Endothelial cell of umbilical vein (primary cell): ENCODE results near the gene NCKAP5. TPM values are rescaled to one million over a fixed set of nuclear protein-coding genes. Genes with fewer than 3 reads are reported as not detected.

Source experiments
- BruUV-seq: library from RNA; stranded (reverse); fragments of 400-500 nt; replicated peaks from 2 replicates; lab custom pipeline; 2021; lab: Mats Ljungman, UMichigan
- CTCF ChIA-PET: fragments of 300-600, 350-600 bp; sonication (Branson Sonifier 250); formaldehyde crosslinking; loops from one replicate; lab custom pipeline; 2021; ENCODE audit warnings: antibody characterized with exemption, inconsistent platforms; lab: Charles Lee
- POLR2A ChIA-PET: fragments of 300-600, 350-600 bp; sonication (Branson Sonifier 250); formaldehyde crosslinking; loops from one replicate; lab custom pipeline; 2021; ENCODE audit warnings: antibody characterized with exemption, inconsistent platforms; lab: Charles Lee
- DNase-seq: peaks from one replicate; pipeline ENCODE4 v3.0.0-alpha.2; 2011; ENCODE audit warnings: low read depth, low spot score
- FAIRE-seq: peaks from 2 replicates; lab custom pipeline; 2011; peaks lifted over from hg19 to GRCh38; lab: Jason Lieb, UNC
- H2AFZ ChIP-seq: 2 replicates; pipeline ENCODE4 v1.6.0; 2012; ENCODE audit warnings: low read depth, low read length, control low read depth, inconsistent platforms
- H3K27ac ChIP-seq: 2 replicates; pipeline ENCODE4 v1.5.1; 2011; ENCODE audit warnings: low read depth, mild to moderate bottlenecking, control low read depth, low read length, moderate library complexity; ENCODE audit not compliant: insufficient read depth
- H3K27me3 ChIP-seq, 2 experiments: 2 replicates each; pipeline versions ENCODE4 v1.6.0 to v1.6.1; 2011; ENCODE audit warnings: low read length in 2 of 2, mixed read lengths in 1 of 2; ENCODE audit not compliant: control insufficient read depth in 2 of 2, insufficient read depth in 2 of 2
- H3K36me3 ChIP-seq, 2 experiments: 2 replicates in 1 of 2; 3 replicates in 1 of 2; pipeline ENCODE4 v1.5.1; 2011; ENCODE audit warnings: low read length in 2 of 2, mild to moderate bottlenecking in 1 of 2, moderate library complexity in 1 of 2; ENCODE audit not compliant: control insufficient read depth in 2 of 2, insufficient read depth in 2 of 2; ENCODE audit errors: extremely low read depth in 1 of 2
- H3K4me1 ChIP-seq: 3 replicates; pipeline ENCODE4 v1.5.1; 2011; ENCODE audit warnings: mild to moderate bottlenecking, low read length; ENCODE audit not compliant: control insufficient read depth, insufficient read depth; ENCODE audit errors: extremely low read depth
- H3K4me2 ChIP-seq: 2 replicates; pipeline ENCODE4 v1.6.1; 2011; ENCODE audit warnings: low read length, control low read depth, mixed read lengths; ENCODE audit not compliant: insufficient read depth
- H3K4me3 ChIP-seq, 3 experiments: fragments of 200-600 bp in 1 of 3; sonication (generic), shearing (Covaris generic) in 1 of 3; replicated peaks in 1 of 3; 2 replicates each; pipeline ENCODE4 v1.5.1; 2011 to 2016; ENCODE audit warnings: control low read depth in 3 of 3, low read length in 3 of 3, mild to moderate bottlenecking in 2 of 3, inconsistent platforms in 1 of 3, low read depth in 1 of 3, moderate library complexity in 1 of 3; ENCODE audit not compliant: insufficient read depth in 1 of 3
- H3K79me2 ChIP-seq: 2 replicates; pipeline ENCODE4 v1.6.0; 2012; ENCODE audit warnings: low read length, inconsistent platforms; ENCODE audit not compliant: control insufficient read depth, insufficient read depth
- H3K9ac ChIP-seq: replicated peaks from 2 replicates; pipeline ENCODE3; 2011; ENCODE audit warnings: low read length, control low read depth; ENCODE audit not compliant: insufficient read depth; ENCODE audit errors: extremely low read depth
- H3K9me1 ChIP-seq: replicated peaks from 3 replicates; pipeline ENCODE4 v1.6.0; 2011; ENCODE audit warnings: mild to moderate bottlenecking, low read length; ENCODE audit not compliant: control insufficient read depth, insufficient read depth; ENCODE audit errors: extremely low read depth
- H3K9me3 ChIP-seq: replicated peaks from 2 replicates; pipeline ENCODE4 v1.5.1; 2012; ENCODE audit warnings: low read length, inconsistent platforms; ENCODE audit not compliant: control insufficient read depth, insufficient read depth
- H4K20me1 ChIP-seq: replicated peaks from 2 replicates; pipeline ENCODE3; 2011; ENCODE audit warnings: mild to moderate bottlenecking, low read length; ENCODE audit not compliant: control insufficient read depth, insufficient read depth; ENCODE audit errors: extremely low read depth
- EZH2 ChIP-seq: IDR thresholded peaks from 2 replicates; pipeline ENCODE4 v1.6.1; 2012; ENCODE audit warnings: borderline replicate concordance, low read depth, mild to moderate bottlenecking, moderate library complexity, low read length, inconsistent platforms; ENCODE audit not compliant: severe bottlenecking
- FOS ChIP-seq: IDR thresholded peaks from 2 replicates; pipeline ENCODE4 v1.6.1; 2011; ENCODE audit warnings: mild to moderate bottlenecking, low read length, moderate library complexity, borderline replicate concordance; ENCODE audit not compliant: insufficient read depth
- GATA2 ChIP-seq: IDR thresholded peaks from 2 replicates; pipeline ENCODE4 v1.7.0; 2011; ENCODE audit warnings: low read depth, mild to moderate bottlenecking, moderate library complexity, mixed read lengths, low read length; ENCODE audit not compliant: insufficient read length, insufficient read depth
- JUN ChIP-seq: IDR thresholded peaks from 2 replicates; pipeline ENCODE4 v1.6.1; 2011; ENCODE audit warnings: borderline replicate concordance, low read depth; ENCODE audit not compliant: insufficient read length, insufficient read depth
- MYC ChIP-seq: IDR thresholded peaks from one replicate; pipeline ENCODE4 v1.6.1; 2011; ENCODE audit warnings: mild to moderate bottlenecking, low read depth, low read length
- POLR2A ChIP-seq: IDR thresholded peaks from 2 replicates; pipeline ENCODE4 v1.6.1; 2012; ENCODE audit warnings: low read depth, mild to moderate bottlenecking, control low read depth, low read length
- POLR2AphosphoS5 ChIP-seq: IDR thresholded peaks from 2 replicates; pipeline ENCODE4 v1.6.1; 2012; ENCODE audit warnings: low read depth, mild to moderate bottlenecking, control low read depth, low read length, moderate library complexity; ENCODE audit not compliant: insufficient read depth
- dilution Hi-C: fragments of 300-500 bp; cut with MboI; formaldehyde crosslinking; loops from one replicate; pipeline ENCODE4 v1.15.0; 2019; ENCODE audit warnings: low sequenced_read_pairs; ENCODE audit not compliant: extremely low pct_ligation_motif_present
- intact Hi-C: fragments of 100-400 bp; cut with micrococcal nuclease; formaldehyde crosslinking; loops from one replicate; pipeline ENCODE4 v1.10.0; 2022
- polyA plus RNA-seq, 4 experiments: library from polyadenylated mRNA; depleted of rRNA in 3 of 4; stranded (reverse) in 3 of 4; unstranded in 1 of 4; fragments of >200 nt; gene quantifications; 2 replicates each; pipeline versions ENCODE4 v1.2.1 to v1.2.3, GENCODE V29; 2011 to 2012; ENCODE audit warnings: missing spikeins in 1 of 4
- total RNA-seq: library from RNA; stranded (reverse); gene quantifications from 2 replicates; pipeline ENCODE4 v1.2.3, GENCODE V29; 2021
- TF ChIP-seq, protein P1 (sequence below): IDR thresholded peaks from 2 replicates; pipeline ENCODE4 v1.6.1; 2011; ENCODE audit not compliant: insufficient read depth, insufficient read length
- TF ChIP-seq, protein P2 (sequence below), 2 donors: IDR thresholded peaks; 1 replicate in 1 of 2; 2 replicates in 1 of 2; pipeline ENCODE4 v1.5.1; 2011; ENCODE audit warnings: low read length in 2 of 2, mild to moderate bottlenecking in 2 of 2, moderate library complexity in 2 of 2, control low read depth in 1 of 2, inconsistent platforms in 1 of 2, low read depth in 1 of 2; ENCODE audit not compliant: insufficient read depth in 1 of 2; ENCODE audit errors: extremely low read depth in 1 of 2

Gene NCKAP5
- total and polyA plus RNA-seq, 2 donors (not counting 3 experiments of a cell fraction or from before 2014, with no cell fraction given) = 0.47 to 3.3 TPM

DNA sequence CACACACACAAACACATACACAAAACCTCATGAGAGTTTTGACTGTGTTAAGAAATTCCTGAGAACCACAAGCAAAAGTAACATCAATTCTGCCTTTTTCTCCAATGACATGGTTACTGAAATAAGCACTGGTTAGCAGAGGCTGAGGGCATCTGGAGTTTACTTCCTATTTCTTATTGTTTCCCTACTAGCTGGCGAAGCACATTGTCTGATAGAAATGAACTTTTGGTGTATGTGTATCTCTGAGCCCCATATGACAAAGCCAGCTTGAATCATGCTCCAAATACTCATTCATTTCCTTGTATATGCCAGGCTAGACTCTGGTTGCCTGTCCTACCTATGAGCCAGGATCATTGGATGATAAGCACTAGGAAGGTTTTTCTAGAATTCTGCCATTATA, 203.1 kb downstream of the NCKAP5 start:
- no peak overlapping the region for H3K27ac ChIP-seq
- ChIA-PET CTCF (no interaction called here), POLR2A (no interaction called here)
- intact Hi-C loops = no loop called here
- no peaks in the 10 kb centered on the region for H3K9me1 ChIP-seq
- no peak overlapping the region for H3K9ac ChIP-seq
- dilution Hi-C loops = no loop called here
- no TSS peak for BruUV-seq
- FAIRE-seq = no peak
- no peaks in the 10 kb centered on the region for H3K27me3 ChIP-seq
- H3K36me3 ChIP-seq = no peaks in the 10 kb centered on the region
- no peaks in the 10 kb centered on the region for H3K79me2 ChIP-seq
- TF ChIP-seq, protein P1, sequence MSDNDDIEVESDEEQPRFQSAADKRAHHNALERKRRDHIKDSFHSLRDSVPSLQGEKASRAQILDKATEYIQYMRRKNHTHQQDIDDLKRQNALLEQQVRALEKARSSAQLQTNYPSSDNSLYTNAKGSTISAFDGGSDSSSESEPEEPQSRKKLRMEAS = no peak
- TF ChIP-seq, protein P2, sequence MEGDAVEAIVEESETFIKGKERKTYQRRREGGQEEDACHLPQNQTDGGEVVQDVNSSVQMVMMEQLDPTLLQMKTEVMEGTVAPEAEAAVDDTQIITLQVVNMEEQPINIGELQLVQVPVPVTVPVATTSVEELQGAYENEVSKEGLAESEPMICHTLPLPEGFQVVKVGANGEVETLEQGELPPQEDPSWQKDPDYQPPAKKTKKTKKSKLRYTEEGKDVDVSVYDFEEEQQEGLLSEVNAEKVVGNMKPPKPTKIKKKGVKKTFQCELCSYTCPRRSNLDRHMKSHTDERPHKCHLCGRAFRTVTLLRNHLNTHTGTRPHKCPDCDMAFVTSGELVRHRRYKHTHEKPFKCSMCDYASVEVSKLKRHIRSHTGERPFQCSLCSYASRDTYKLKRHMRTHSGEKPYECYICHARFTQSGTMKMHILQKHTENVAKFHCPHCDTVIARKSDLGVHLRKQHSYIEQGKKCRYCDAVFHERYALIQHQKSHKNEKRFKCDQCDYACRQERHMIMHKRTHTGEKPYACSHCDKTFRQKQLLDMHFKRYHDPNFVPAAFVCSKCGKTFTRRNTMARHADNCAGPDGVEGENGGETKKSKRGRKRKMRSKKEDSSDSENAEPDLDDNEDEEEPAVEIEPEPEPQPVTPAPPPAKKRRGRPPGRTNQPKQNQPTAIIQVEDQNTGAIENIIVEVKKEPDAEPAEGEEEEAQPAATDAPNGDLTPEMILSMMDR (IDR thresholded peaks at IDR 0.05; ENCODE audit: extremely low read depth in 1 of 2, insufficient read depth in 1 of 2, low read depth in 1 of 2, low read length in 2 of 2) = no peak
- TF ChIP-seq POLR2A = no peak
- no peak for TF ChIP-seq POLR2AphosphoS5
- no peak for TF ChIP-seq EZH2
- no peak for TF ChIP-seq JUN
- no peak for TF ChIP-seq MYC
- TF ChIP-seq FOS = no peak
- no peak for TF ChIP-seq GATA2
- H3K4me3 ChIP-seq = no peak overlapping the region
- H2AFZ ChIP-seq = no peak overlapping the region
- peak; percentile 44 for DNase-seq
- no peak overlapping the region for H3K4me2 ChIP-seq
- no peaks in the 10 kb centered on the region for H4K20me1 ChIP-seq
- H3K9me3 ChIP-seq = no peaks in the 10 kb centered on the region
- no peaks in the 10 kb centered on the region for H3K4me1 ChIP-seq
